ENCODE results near the gene HOXD9. TPM values are rescaled to one million over a fixed set of nuclear protein-coding genes. Genes with fewer than 3 reads are reported as not detected.
A peak's percentile ranks its signal among the peaks of the same experiment; 100 is the strongest.

HOXD9 gene
- total and polyA plus RNA-seq, 2 of the 8 experiments (the other 6 are each of a cell fraction or from before 2014, with no cell fraction given): not detected

- TF ChIP-seq SRF (IDR thresholded peaks at IDR 0.05; ENCODE audit: low read depth, low read length): no peak
- TF ChIP-seq MAX (IDR thresholded peaks at IDR 0.05): peak; percentile 47
- no peak for TF ChIP-seq POLR2A (IDR thresholded peaks at IDR 0.05; ENCODE audit: control extremely low read depth in 1 of 2, low read depth in 2 of 2, low read length in 2 of 2)
- TF ChIP-seq EZH2 (IDR thresholded peaks at IDR 0.05; ENCODE audit: low read depth, low read length, severe bottlenecking): no peak
- TF ChIP-seq SP4 (IDR thresholded peaks at IDR 0.05; ENCODE audit: low read length): no peak
These were observed 11.2 kb upstream of the HOXD9 start (continued) for GRCh38 chr2:176111309-176111663.
